ENCODE measurements around the gene DBT. TPM values are rescaled to one million over a fixed set of nuclear protein-coding genes. Genes with fewer than 3 reads are reported as not detected.
A peak's percentile ranks its signal among the peaks of the same experiment; 100 is the strongest.

Gene DBT
- total RNA-seq, 3 donors from 2014 or later = 12.4 to 20.7 (median 14.6) TPM

- Histone ChIP-seq H3K4me3 (no peak overlapping the region), H3K9me3 (no peaks in the 10 kb centered on the region), H3K4me1 (ENCODE audit: low read depth) (no peaks in the 10 kb centered on the region), H3K36me3 (ENCODE audit: low read depth) (peaks cover 17% of the 10 kb centered on the region)
- no peak for TF ChIP-seq CTCF (IDR thresholded peaks at IDR 0.05)
- intact Hi-C loops (cut with DNase I, micrococcal nuclease) = no loop called here
- ATAC-seq = no peak
- DNase-seq = no peak
Measured at GRCh38 chr1:100287162-100287561, 37.5 kb upstream of the DBT start.

- H3K4me1 ChIP-seq (ENCODE audit: low read depth) = no peaks in the 10 kb centered on the region
- ATAC-seq (no peak), DNase-seq (no peak)
- intact Hi-C loops (cut with DNase I, micrococcal nuclease) = no loop called here
- H3K9me3 ChIP-seq = no peaks in the 10 kb centered on the region
- peaks cover 17% of the 10 kb centered on the region for H3K36me3 ChIP-seq (ENCODE audit: low read depth)
- no peak overlapping the region for H3K4me3 ChIP-seq
- no peak for TF ChIP-seq CTCF (IDR thresholded peaks at IDR 0.05)
Measured at GRCh38 chr1:100284591-100284990, 35.0 kb upstream of the DBT start.

- Histone ChIP-seq H3K36me3 (ENCODE audit: low read depth) (no peaks in the 10 kb centered on the region), H3K9me3 (no peaks in the 10 kb centered on the region), H3K4me1 (ENCODE audit: low read depth) (no peaks in the 10 kb centered on the region), H3K4me3 (no peak overlapping the region)
- DNase-seq = no peak
- ATAC-seq = no peak
- intact Hi-C loops (cut with DNase I, micrococcal nuclease) = no loop called here
- TF ChIP-seq CTCF (IDR thresholded peaks at IDR 0.05) = no peak
Measured at GRCh38 chr1:100279954-100280682, 30.5 kb upstream of the DBT start.

GRCh38 chr1:100279358-100279923, 29.8 kb upstream of the DBT start:
- intact Hi-C loops (cut with DNase I, micrococcal nuclease) = no loop called here
- ATAC-seq (no peak), DNase-seq (no peak)
- TF ChIP-seq CTCF (IDR thresholded peaks at IDR 0.05) = no peak
- H3K36me3 ChIP-seq (ENCODE audit: low read depth) = no peaks in the 10 kb centered on the region
- no peak overlapping the region for H3K4me3 ChIP-seq
- no peaks in the 10 kb centered on the region for H3K9me3 ChIP-seq
- H3K4me1 ChIP-seq (ENCODE audit: low read depth) = no peaks in the 10 kb centered on the region

GRCh38 chr1:100277866-100278265, 28.2 kb upstream of the DBT start:
- intact Hi-C loops (cut with DNase I, micrococcal nuclease) = no loop called here
- TF ChIP-seq CTCF (IDR thresholded peaks at IDR 0.05) = no peak
- Histone ChIP-seq H3K36me3 (ENCODE audit: low read depth) (no peaks in the 10 kb centered on the region), H3K4me3 (no peak overlapping the region), H3K4me1 (ENCODE audit: low read depth) (no peaks in the 10 kb centered on the region), H3K9me3 (no peaks in the 10 kb centered on the region)
- DNase-seq = peak in 1 of 3 donors; percentile 16
- ATAC-seq = no peak
